Activated T-helper 17 cell treated with anti-CD3 and anti-CD28 coated beads, Interleukin-2, amount 50 U/mL, for 72 hours (primary cell): Measurements from ENCODE around the gene PSMA6. TPM values are rescaled to one million over a fixed set of nuclear protein-coding genes. Genes with fewer than 3 reads are reported as not detected.

Experiments
- total RNA-seq, 2 donors: library from RNA; stranded (reverse); gene quantifications; one replicate each; pipeline ENCODE4 v1.2.3, GENCODE V29; 2022

PSMA6 gene
- total RNA-seq, 2 donors from 2014 or later = 295 to 386 TPM

Other genes starting within 250 kb of the PSMA6 start
- gene FAM177A1, start 246.1 kb upstream of the PSMA6 start, total RNA-seq = 10 to 100 TPM; 45.1 to 52.0 TPM
- gene PPP2R3C, start 170.4 kb upstream of the PSMA6 start, total RNA-seq = 10 to 100 TPM; 50.4 to 64.9 TPM
- gene PRORP, start 169.8 kb upstream of the PSMA6 start, total RNA-seq = 10 to 100 TPM; 40.3 to 52.9 TPM
- gene NFKBIA, start 112.4 kb downstream of the PSMA6 start, total RNA-seq = 100 to 1,000 TPM; 299 to 554 TPM
- not detected for gene INSM2, start 241.8 kb downstream of the PSMA6 start, total RNA-seq